ENCODE results near the gene RIN2. TPM values are rescaled to one million over a fixed set of nuclear protein-coding genes. Genes with fewer than 3 reads are reported as not detected.

The RIN2 gene
- polyA plus RNA-seq, 2 donors = 11.8 to 14.0 TPM

GRCh38 chr20:19757487-19758132 lies 448 bp upstream of the RIN2 start:
- WGBS, 2 donors = 1% methylated on average over 39 to 44 of the region's 45 CpGs
- Histone ChIP-seq H3K4me3 (ENCODE audit: low read depth in 1 of 2, low read length in 2 of 2) (peak overlapping the region; percentile 71), H3K9me3 (ENCODE audit: control insufficient read depth in 2 of 2, insufficient read depth in 1 of 2, low read depth in 1 of 2, low read length in 1 of 2) (no peaks in the 10 kb centered on the region), H3K27me3 (ENCODE audit: control insufficient read depth in 1 of 2, insufficient read depth in 2 of 2, low read length in 2 of 2) (no peaks in the 10 kb centered on the region), H3K36me3 (ENCODE audit: control insufficient read depth in 2 of 2, insufficient read depth in 2 of 2, low read length in 1 of 2) (no peaks in the 10 kb centered on the region), H3K4me1 (ENCODE audit: control insufficient read depth in 2 of 2, insufficient read depth in 2 of 2, low read length in 1 of 2) (peaks cover 0 to 2% of the 10 kb centered on the region in 2 donors), H3K27ac (ENCODE audit: low read depth in 2 of 2, low read length in 1 of 2) (peak overlapping the region; percentile 93)

GRCh38 chr20:19758501-19759331 lies 658 bp downstream of the RIN2 start:
- no peaks in the 10 kb centered on the region for H3K9me3 ChIP-seq (ENCODE audit: control insufficient read depth in 2 of 2, insufficient read depth in 1 of 2, low read depth in 1 of 2, low read length in 1 of 2)
- H3K36me3 ChIP-seq (ENCODE audit: control insufficient read depth in 2 of 2, insufficient read depth in 2 of 2, low read length in 1 of 2) = no peaks in the 10 kb centered on the region
- H3K27ac ChIP-seq (ENCODE audit: low read depth in 2 of 2, low read length in 1 of 2) = peak overlapping the region; percentile 93
- 3 to 5% methylated on average over 51 to 54 of the region's 54 CpGs for whole genome bisulfite sequencing, 2 donors
- H3K4me3 ChIP-seq (ENCODE audit: low read depth in 1 of 2, low read length in 2 of 2) = peak overlapping the region; percentile 71
- no peaks in the 10 kb centered on the region for H3K27me3 ChIP-seq (ENCODE audit: control insufficient read depth in 1 of 2, insufficient read depth in 2 of 2, low read length in 2 of 2)
- peaks cover 0 to 2% of the 10 kb centered on the region in 2 donors for H3K4me1 ChIP-seq (ENCODE audit: control insufficient read depth in 2 of 2, insufficient read depth in 2 of 2, low read length in 1 of 2)

DNA sequence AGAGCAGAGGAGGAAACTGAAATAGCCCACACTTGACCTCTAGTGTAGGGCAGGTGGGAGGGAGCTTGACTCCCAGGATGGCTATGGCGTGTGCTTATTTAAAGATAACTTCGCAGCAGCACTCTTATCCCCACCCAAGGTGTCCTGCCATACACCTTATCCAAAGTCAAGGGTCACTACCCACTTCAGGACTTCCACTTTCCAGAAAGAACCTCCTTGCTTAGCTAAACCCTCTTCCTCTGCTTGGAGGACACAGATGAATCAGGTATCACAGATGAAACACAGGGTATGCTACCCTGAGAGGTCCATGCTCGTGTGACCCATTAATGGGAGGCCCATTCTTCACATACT lies 2.3 kb downstream of the RIN2 start:
- no peaks in the 10 kb centered on the region for H3K27me3 ChIP-seq (ENCODE audit: control insufficient read depth in 1 of 2, insufficient read depth in 2 of 2, low read length in 2 of 2)
- peak overlapping the region; percentile 68 to 89 for H3K27ac ChIP-seq (ENCODE audit: low read depth in 2 of 2, low read length in 1 of 2)
- H3K4me1 ChIP-seq (ENCODE audit: control insufficient read depth in 2 of 2, insufficient read depth in 2 of 2, low read length in 1 of 2) = peaks cover 0 to 2% of the 10 kb centered on the region in 2 donors
- H3K4me3 ChIP-seq (ENCODE audit: low read depth in 1 of 2, low read length in 2 of 2) = peak overlapping the region in 1 of 2 donors; percentile 71
- H3K9me3 ChIP-seq (ENCODE audit: control insufficient read depth in 2 of 2, insufficient read depth in 1 of 2, low read depth in 1 of 2, low read length in 1 of 2) = no peaks in the 10 kb centered on the region
- 84 to 86% methylated on average over 3 of the region's 3 CpGs for WGBS, 2 donors
- H3K36me3 ChIP-seq (ENCODE audit: control insufficient read depth in 2 of 2, insufficient read depth in 2 of 2, low read length in 1 of 2) = no peaks in the 10 kb centered on the region

DNA sequence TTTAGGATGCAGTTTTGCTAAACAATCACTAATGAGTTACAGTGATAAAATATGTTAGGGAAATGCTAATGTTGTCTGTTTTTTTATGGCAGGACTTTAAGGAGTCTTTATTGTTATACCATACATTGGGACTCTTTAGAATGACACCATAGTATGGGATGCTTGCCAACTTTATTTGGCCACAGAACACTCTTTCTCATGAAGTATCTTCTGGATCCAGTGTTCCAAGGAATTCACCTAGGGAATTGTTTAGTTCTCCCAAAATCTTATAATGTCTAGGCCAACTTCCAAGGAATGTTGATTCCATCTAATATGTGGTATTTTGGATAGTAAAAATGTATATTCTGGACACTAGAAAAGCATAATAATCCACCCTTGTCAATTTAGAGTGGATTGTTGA lies 3.3 kb downstream of the RIN2 start:
- Histone ChIP-seq H3K27me3 (ENCODE audit: control insufficient read depth in 1 of 2, insufficient read depth in 2 of 2, low read length in 2 of 2) (no peaks in the 10 kb centered on the region), H3K4me1 (ENCODE audit: control insufficient read depth in 2 of 2, insufficient read depth in 2 of 2, low read length in 1 of 2) (peaks cover 0 to 2% of the 10 kb centered on the region in 2 donors), H3K36me3 (ENCODE audit: control insufficient read depth in 2 of 2, insufficient read depth in 2 of 2, low read length in 1 of 2) (no peaks in the 10 kb centered on the region), H3K27ac (ENCODE audit: low read depth in 2 of 2, low read length in 1 of 2) (peak overlapping the region in 1 of 2 donors; percentile 26), H3K4me3 (ENCODE audit: low read depth in 1 of 2, low read length in 2 of 2) (no peak overlapping the region), H3K9me3 (ENCODE audit: control insufficient read depth in 2 of 2, insufficient read depth in 1 of 2, low read depth in 1 of 2, low read length in 1 of 2) (no peaks in the 10 kb centered on the region)

GRCh38 chr20:19761841-19762240 lies 3.8 kb downstream of the RIN2 start:
- Histone ChIP-seq H3K9me3 (ENCODE audit: control insufficient read depth in 2 of 2, insufficient read depth in 1 of 2, low read depth in 1 of 2, low read length in 1 of 2) (no peaks in the 10 kb centered on the region), H3K27me3 (ENCODE audit: control insufficient read depth in 1 of 2, insufficient read depth in 2 of 2, low read length in 2 of 2) (no peaks in the 10 kb centered on the region), H3K4me1 (ENCODE audit: control insufficient read depth in 2 of 2, insufficient read depth in 2 of 2, low read length in 1 of 2) (no peaks in the 10 kb centered on the region), H3K4me3 (ENCODE audit: low read depth in 1 of 2, low read length in 2 of 2) (no peak overlapping the region), H3K36me3 (ENCODE audit: control insufficient read depth in 2 of 2, insufficient read depth in 2 of 2, low read length in 1 of 2) (no peaks in the 10 kb centered on the region), H3K27ac (ENCODE audit: low read depth in 2 of 2, low read length in 1 of 2) (no peak overlapping the region)
- 60 to 66% methylated on average over 2 of the region's 2 CpGs for WGBS, 2 donors

DNA sequence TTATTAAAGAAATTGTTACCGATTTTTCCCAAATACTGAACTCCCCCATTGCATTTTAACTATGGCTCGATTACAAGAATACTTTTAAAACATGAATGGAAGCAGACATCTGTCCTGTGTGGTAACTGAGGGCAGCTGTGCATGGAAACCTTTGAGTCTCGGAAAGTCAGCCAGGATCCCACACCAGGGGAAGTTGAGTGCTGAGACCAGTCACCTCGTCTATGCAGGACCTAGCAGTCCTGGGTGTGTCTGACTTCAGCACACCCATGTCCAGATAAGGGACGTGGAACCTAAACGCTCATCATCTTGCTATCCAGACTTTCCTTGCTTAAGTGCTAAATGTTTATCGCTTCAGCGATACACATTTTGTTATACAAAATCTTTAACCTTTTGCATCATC lies 6.1 kb downstream of the RIN2 start:
- 73% methylated on average over 8 of the region's 8 CpGs for WGBS, 2 donors
- no peak overlapping the region for H3K27ac ChIP-seq (ENCODE audit: low read depth in 2 of 2, low read length in 1 of 2)

GRCh38 chr20:19765266-19765665 lies 7.2 kb downstream of the RIN2 start:
- H3K4me3 ChIP-seq (ENCODE audit: low read depth in 1 of 2, low read length in 2 of 2) = no peak overlapping the region
- no peaks in the 10 kb centered on the region for H3K36me3 ChIP-seq (ENCODE audit: control insufficient read depth in 2 of 2, insufficient read depth in 2 of 2, low read length in 1 of 2)
- no peak overlapping the region for H3K27ac ChIP-seq (ENCODE audit: low read depth in 2 of 2, low read length in 1 of 2)
- 91 to 96% methylated on average over 2 of the region's 2 CpGs for WGBS, 2 donors
- no peaks in the 10 kb centered on the region for H3K9me3 ChIP-seq (ENCODE audit: control insufficient read depth in 2 of 2, insufficient read depth in 1 of 2, low read depth in 1 of 2, low read length in 1 of 2)
- H3K4me1 ChIP-seq (ENCODE audit: control insufficient read depth in 2 of 2, insufficient read depth in 2 of 2, low read length in 1 of 2) = peaks cover 0 to 2% of the 10 kb centered on the region in 2 donors
- H3K27me3 ChIP-seq (ENCODE audit: control insufficient read depth in 1 of 2, insufficient read depth in 2 of 2, low read length in 2 of 2) = no peaks in the 10 kb centered on the region

More for the DNA sequence above, 6.1 kb downstream of the RIN2 start:
- no peaks in the 10 kb centered on the region for H3K9me3 ChIP-seq (ENCODE audit: control insufficient read depth in 2 of 2, insufficient read depth in 1 of 2, low read depth in 1 of 2, low read length in 1 of 2)
- peaks cover 0 to 2% of the 10 kb centered on the region in 2 donors for H3K4me1 ChIP-seq (ENCODE audit: control insufficient read depth in 2 of 2, insufficient read depth in 2 of 2, low read length in 1 of 2)
- H3K36me3 ChIP-seq (ENCODE audit: control insufficient read depth in 2 of 2, insufficient read depth in 2 of 2, low read length in 1 of 2) = no peaks in the 10 kb centered on the region
- no peak overlapping the region for H3K4me3 ChIP-seq (ENCODE audit: low read depth in 1 of 2, low read length in 2 of 2)
- H3K27me3 ChIP-seq (ENCODE audit: control insufficient read depth in 1 of 2, insufficient read depth in 2 of 2, low read length in 2 of 2) = no peaks in the 10 kb centered on the region

DNA sequence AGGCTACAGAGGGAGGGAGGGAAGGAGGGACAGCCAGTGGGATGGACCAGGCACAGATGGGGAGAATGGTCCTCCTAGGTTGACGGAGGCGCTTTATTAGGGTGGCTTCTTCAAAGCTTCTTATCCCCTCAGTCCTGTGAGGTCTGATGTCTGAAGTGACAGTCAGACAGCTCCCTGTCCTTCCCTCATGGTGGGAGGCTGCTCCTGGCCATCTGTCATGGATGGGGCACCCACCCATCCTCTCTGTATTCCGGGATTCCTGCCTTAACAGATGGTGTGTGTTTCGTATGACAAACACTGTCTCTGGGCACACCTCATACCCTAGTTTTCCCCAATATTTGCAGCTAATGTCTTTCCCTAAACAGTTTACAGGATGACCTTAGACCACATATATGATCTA lies 7.9 kb downstream of the RIN2 start:
- Histone ChIP-seq H3K4me3 (ENCODE audit: low read depth in 1 of 2, low read length in 2 of 2) (no peak overlapping the region), H3K27me3 (ENCODE audit: control insufficient read depth in 1 of 2, insufficient read depth in 2 of 2, low read length in 2 of 2) (no peaks in the 10 kb centered on the region), H3K9me3 (ENCODE audit: control insufficient read depth in 2 of 2, insufficient read depth in 1 of 2, low read depth in 1 of 2, low read length in 1 of 2) (no peaks in the 10 kb centered on the region), H3K36me3 (ENCODE audit: control insufficient read depth in 2 of 2, insufficient read depth in 2 of 2, low read length in 1 of 2) (no peaks in the 10 kb centered on the region), H3K4me1 (ENCODE audit: control insufficient read depth in 2 of 2, insufficient read depth in 2 of 2, low read length in 1 of 2) (peaks cover 0 to 2% of the 10 kb centered on the region in 2 donors), H3K27ac (ENCODE audit: low read depth in 2 of 2, low read length in 1 of 2) (no peak overlapping the region)
- WGBS, 2 donors = 88 to 91% methylated on average over 4 of the region's 4 CpGs

GRCh38 chr20:19767070-19767469 lies 9.0 kb downstream of the RIN2 start:
- 71 to 84% methylated on average over 4 of the region's 4 CpGs for WGBS, 2 donors
- no peaks in the 10 kb centered on the region for H3K36me3 ChIP-seq (ENCODE audit: control insufficient read depth in 2 of 2, insufficient read depth in 2 of 2, low read length in 1 of 2)
- H3K4me1 ChIP-seq (ENCODE audit: control insufficient read depth in 2 of 2, insufficient read depth in 2 of 2, low read length in 1 of 2) = peaks cover 0 to 2% of the 10 kb centered on the region in 2 donors
- no peak overlapping the region for H3K27ac ChIP-seq (ENCODE audit: low read depth in 2 of 2, low read length in 1 of 2)
- H3K9me3 ChIP-seq (ENCODE audit: control insufficient read depth in 2 of 2, insufficient read depth in 1 of 2, low read depth in 1 of 2, low read length in 1 of 2) = no peaks in the 10 kb centered on the region
- no peaks in the 10 kb centered on the region for H3K27me3 ChIP-seq (ENCODE audit: control insufficient read depth in 1 of 2, insufficient read depth in 2 of 2, low read length in 2 of 2)
- no peak overlapping the region for H3K4me3 ChIP-seq (ENCODE audit: low read depth in 1 of 2, low read length in 2 of 2)
